ENCODE measurements around the gene AGT.
"Not testable (repeated sequence)": the region's sequence is repeated elsewhere in the genome, so short reads cannot be mapped to it uniquely, and the experiment has no call there.

Gene AGT

GRCh38 chr1:230701434-230701833, 12.5 kb downstream of the AGT start:
- Histone ChIP-seq H3K9me3 (ENCODE audit: control insufficient read depth, low read length) (no peaks in the 10 kb centered on the region), H3K36me3 (ENCODE audit: control insufficient read depth, insufficient read depth, low read length) (no peaks in the 10 kb centered on the region), H3K4me1 (ENCODE audit: control insufficient read depth, insufficient read depth, low read length) (peaks cover 6% of the 10 kb centered on the region), H3K4me3 (ENCODE audit: insufficient read depth, low read depth, low read length) (no peak overlapping the region), H3K27ac (ENCODE audit: insufficient read depth, low read depth, low read length, poor library complexity, severe bottlenecking) (no peak overlapping the region), H3K27me3 (ENCODE audit: control insufficient read depth, insufficient read depth, low read length, poor library complexity, severe bottlenecking) (no peaks in the 10 kb centered on the region)
- WGBS, 2 experiments, result 93 to 94% methylated on average over 17 of the region's 17 CpGs

GRCh38 chr1:230700132-230700531, 13.8 kb downstream of the AGT start:
- Histone ChIP-seq H3K4me1 (ENCODE audit: control insufficient read depth, insufficient read depth, low read length) (peaks cover 6% of the 10 kb centered on the region), H3K27ac (ENCODE audit: insufficient read depth, low read depth, low read length, poor library complexity, severe bottlenecking) (no peak overlapping the region), H3K36me3 (ENCODE audit: control insufficient read depth, insufficient read depth, low read length) (no peaks in the 10 kb centered on the region), H3K27me3 (ENCODE audit: control insufficient read depth, insufficient read depth, low read length, poor library complexity, severe bottlenecking) (no peaks in the 10 kb centered on the region), H3K4me3 (ENCODE audit: insufficient read depth, low read depth, low read length) (no peak overlapping the region), H3K9me3 (ENCODE audit: control insufficient read depth, low read length) (no peaks in the 10 kb centered on the region)
- WGBS, 2 experiments, result 95% methylated on average over 4 of the region's 4 CpGs

- no peaks in the 10 kb centered on the region for H3K27me3 ChIP-seq (ENCODE audit: control insufficient read depth, insufficient read depth, low read length, poor library complexity, severe bottlenecking)
- WGBS, 2 experiments, result 86 to 100% methylated on average over 1 of the region's 1 CpG
- peaks cover 6% of the 10 kb centered on the region for H3K4me1 ChIP-seq (ENCODE audit: control insufficient read depth, insufficient read depth, low read length)
- H3K27ac ChIP-seq (ENCODE audit: insufficient read depth, low read depth, low read length, poor library complexity, severe bottlenecking), result no peak overlapping the region
- no peaks in the 10 kb centered on the region for H3K9me3 ChIP-seq (ENCODE audit: control insufficient read depth, low read length)
- no peak overlapping the region for H3K4me3 ChIP-seq (ENCODE audit: insufficient read depth, low read depth, low read length)
- no peaks in the 10 kb centered on the region for H3K36me3 ChIP-seq (ENCODE audit: control insufficient read depth, insufficient read depth, low read length)
Measured at GRCh38 chr1:230699716-230700115, 14.2 kb downstream of the AGT start.

- not testable (repeated sequence) for H3K4me3 ChIP-seq (ENCODE audit: insufficient read depth, low read depth, low read length); H3K27ac ChIP-seq (ENCODE audit: insufficient read depth, low read depth, low read length, poor library complexity, severe bottlenecking); H3K27me3 ChIP-seq (ENCODE audit: control insufficient read depth, insufficient read depth, low read length, poor library complexity, severe bottlenecking); H3K4me1 ChIP-seq (ENCODE audit: control insufficient read depth, insufficient read depth, low read length); H3K9me3 ChIP-seq (ENCODE audit: control insufficient read depth, low read length); H3K36me3 ChIP-seq (ENCODE audit: control insufficient read depth, insufficient read depth, low read length)
Measured at GRCh38 chr1:230698964-230699363, 15.0 kb downstream of the AGT start.

GRCh38 chr1:230698130-230698529, 15.8 kb downstream of the AGT start:
- 94 to 95% methylated on average over 14 of the region's 14 CpGs for WGBS, 2 experiments

GRCh38 chr1:230696722-230697437, 17.0 kb downstream of the AGT start:
- no peak overlapping the region for H3K4me3 ChIP-seq (ENCODE audit: insufficient read depth, low read depth, low read length)
- 89 to 90% methylated on average over 5 to 7 of the region's 7 CpGs for WGBS, 2 experiments
- H3K36me3 ChIP-seq (ENCODE audit: control insufficient read depth, insufficient read depth, low read length), result no peaks in the 10 kb centered on the region
- H3K9me3 ChIP-seq (ENCODE audit: control insufficient read depth, low read length), result no peaks in the 10 kb centered on the region
- H3K27ac ChIP-seq (ENCODE audit: insufficient read depth, low read depth, low read length, poor library complexity, severe bottlenecking), result no peak overlapping the region
- peaks cover 4% of the 10 kb centered on the region for H3K4me1 ChIP-seq (ENCODE audit: control insufficient read depth, insufficient read depth, low read length)
- H3K27me3 ChIP-seq (ENCODE audit: control insufficient read depth, insufficient read depth, low read length, poor library complexity, severe bottlenecking), result no peaks in the 10 kb centered on the region

More at GRCh38 chr1:230698130-230698529, 15.8 kb downstream of the AGT start:
- Histone ChIP-seq H3K36me3 (ENCODE audit: control insufficient read depth, insufficient read depth, low read length) (no peaks in the 10 kb centered on the region), H3K27me3 (ENCODE audit: control insufficient read depth, insufficient read depth, low read length, poor library complexity, severe bottlenecking) (no peaks in the 10 kb centered on the region), H3K27ac (ENCODE audit: insufficient read depth, low read depth, low read length, poor library complexity, severe bottlenecking) (no peak overlapping the region), H3K4me3 (ENCODE audit: insufficient read depth, low read depth, low read length) (no peak overlapping the region), H3K4me1 (ENCODE audit: control insufficient read depth, insufficient read depth, low read length) (peaks cover 10% of the 10 kb centered on the region), H3K9me3 (ENCODE audit: control insufficient read depth, low read length) (no peaks in the 10 kb centered on the region)

- Histone ChIP-seq H3K9me3 (ENCODE audit: control insufficient read depth, low read length) (no peaks in the 10 kb centered on the region), H3K27me3 (ENCODE audit: control insufficient read depth, insufficient read depth, low read length, poor library complexity, severe bottlenecking) (no peaks in the 10 kb centered on the region), H3K4me3 (ENCODE audit: insufficient read depth, low read depth, low read length) (no peak overlapping the region), H3K4me1 (ENCODE audit: control insufficient read depth, insufficient read depth, low read length) (peaks cover 4% of the 10 kb centered on the region), H3K36me3 (ENCODE audit: control insufficient read depth, insufficient read depth, low read length) (peaks cover 6% of the 10 kb centered on the region), H3K27ac (ENCODE audit: insufficient read depth, low read depth, low read length, poor library complexity, severe bottlenecking) (no peak overlapping the region)
- 93 to 95% methylated on average over 8 of the region's 8 CpGs for WGBS, 2 experiments
Measured at GRCh38 chr1:230696218-230696617, 17.7 kb downstream of the AGT start.

- 72 to 78% methylated on average over 4 of the region's 4 CpGs for WGBS, 2 experiments
- Histone ChIP-seq H3K4me3 (ENCODE audit: insufficient read depth, low read depth, low read length) (no peak overlapping the region), H3K27ac (ENCODE audit: insufficient read depth, low read depth, low read length, poor library complexity, severe bottlenecking) (no peak overlapping the region), H3K27me3 (ENCODE audit: control insufficient read depth, insufficient read depth, low read length, poor library complexity, severe bottlenecking) (no peaks in the 10 kb centered on the region), H3K36me3 (ENCODE audit: control insufficient read depth, insufficient read depth, low read length) (peaks cover 6% of the 10 kb centered on the region), H3K9me3 (ENCODE audit: control insufficient read depth, low read length) (no peaks in the 10 kb centered on the region), H3K4me1 (ENCODE audit: control insufficient read depth, insufficient read depth, low read length) (peaks cover 4% of the 10 kb centered on the region)
Measured at GRCh38 chr1:230694991-230695390, 18.9 kb downstream of the AGT start.

GRCh38 chr1:230694464-230694863, 19.5 kb downstream of the AGT start:
- 88 to 92% methylated on average over 4 of the region's 4 CpGs for WGBS, 2 experiments
- no peak overlapping the region for H3K27ac ChIP-seq (ENCODE audit: insufficient read depth, low read depth, low read length, poor library complexity, severe bottlenecking)
- peaks cover 4% of the 10 kb centered on the region for H3K4me1 ChIP-seq (ENCODE audit: control insufficient read depth, insufficient read depth, low read length)
- peaks cover 6% of the 10 kb centered on the region for H3K36me3 ChIP-seq (ENCODE audit: control insufficient read depth, insufficient read depth, low read length)
- no peaks in the 10 kb centered on the region for H3K27me3 ChIP-seq (ENCODE audit: control insufficient read depth, insufficient read depth, low read length, poor library complexity, severe bottlenecking)
- H3K9me3 ChIP-seq (ENCODE audit: control insufficient read depth, low read length), result no peaks in the 10 kb centered on the region
- H3K4me3 ChIP-seq (ENCODE audit: insufficient read depth, low read depth, low read length), result no peak overlapping the region

- H3K36me3 ChIP-seq (ENCODE audit: control insufficient read depth, insufficient read depth, low read length), result peaks cover 6% of the 10 kb centered on the region
Measured at GRCh38 chr1:230693777-230694176, 20.1 kb downstream of the AGT start.

GRCh38 chr1:230693221-230693620, 20.7 kb downstream of the AGT start:
- Histone ChIP-seq H3K27ac (ENCODE audit: insufficient read depth, low read depth, low read length, poor library complexity, severe bottlenecking) (no peak overlapping the region), H3K4me3 (ENCODE audit: insufficient read depth, low read depth, low read length) (no peak overlapping the region), H3K9me3 (ENCODE audit: control insufficient read depth, low read length) (no peaks in the 10 kb centered on the region), H3K4me1 (ENCODE audit: control insufficient read depth, insufficient read depth, low read length) (peaks cover 4% of the 10 kb centered on the region), H3K36me3 (ENCODE audit: control insufficient read depth, insufficient read depth, low read length) (peaks cover 6% of the 10 kb centered on the region), H3K27me3 (ENCODE audit: control insufficient read depth, insufficient read depth, low read length, poor library complexity, severe bottlenecking) (no peaks in the 10 kb centered on the region)
- 91 to 94% methylated on average over 6 of the region's 6 CpGs for WGBS, 2 experiments

More at GRCh38 chr1:230693777-230694176, 20.1 kb downstream of the AGT start:
- H3K4me1 ChIP-seq (ENCODE audit: control insufficient read depth, insufficient read depth, low read length), result peaks cover 4% of the 10 kb centered on the region
- WGBS, 2 experiments, result 81 to 84% methylated on average over 8 of the region's 8 CpGs
- no peak overlapping the region for H3K4me3 ChIP-seq (ENCODE audit: insufficient read depth, low read depth, low read length)
- no peak overlapping the region for H3K27ac ChIP-seq (ENCODE audit: insufficient read depth, low read depth, low read length, poor library complexity, severe bottlenecking)
- no peaks in the 10 kb centered on the region for H3K27me3 ChIP-seq (ENCODE audit: control insufficient read depth, insufficient read depth, low read length, poor library complexity, severe bottlenecking)
- no peaks in the 10 kb centered on the region for H3K9me3 ChIP-seq (ENCODE audit: control insufficient read depth, low read length)

All from ectodermal cell (in vitro differentiated cells).